GM21723 (cell line): ENCODE measurements around the gene DPP6.

ENCODE experiments used
- ATAC-seq: cut with Tn5 transposase; IDR thresholded peaks from one replicate; pipeline ENCODE4 v1.9.1; 2021; ENCODE audit warnings: mild to moderate bottlenecking, moderate library complexity; ENCODE audit not compliant: unreplicated experiment

DPP6 gene

DNA sequence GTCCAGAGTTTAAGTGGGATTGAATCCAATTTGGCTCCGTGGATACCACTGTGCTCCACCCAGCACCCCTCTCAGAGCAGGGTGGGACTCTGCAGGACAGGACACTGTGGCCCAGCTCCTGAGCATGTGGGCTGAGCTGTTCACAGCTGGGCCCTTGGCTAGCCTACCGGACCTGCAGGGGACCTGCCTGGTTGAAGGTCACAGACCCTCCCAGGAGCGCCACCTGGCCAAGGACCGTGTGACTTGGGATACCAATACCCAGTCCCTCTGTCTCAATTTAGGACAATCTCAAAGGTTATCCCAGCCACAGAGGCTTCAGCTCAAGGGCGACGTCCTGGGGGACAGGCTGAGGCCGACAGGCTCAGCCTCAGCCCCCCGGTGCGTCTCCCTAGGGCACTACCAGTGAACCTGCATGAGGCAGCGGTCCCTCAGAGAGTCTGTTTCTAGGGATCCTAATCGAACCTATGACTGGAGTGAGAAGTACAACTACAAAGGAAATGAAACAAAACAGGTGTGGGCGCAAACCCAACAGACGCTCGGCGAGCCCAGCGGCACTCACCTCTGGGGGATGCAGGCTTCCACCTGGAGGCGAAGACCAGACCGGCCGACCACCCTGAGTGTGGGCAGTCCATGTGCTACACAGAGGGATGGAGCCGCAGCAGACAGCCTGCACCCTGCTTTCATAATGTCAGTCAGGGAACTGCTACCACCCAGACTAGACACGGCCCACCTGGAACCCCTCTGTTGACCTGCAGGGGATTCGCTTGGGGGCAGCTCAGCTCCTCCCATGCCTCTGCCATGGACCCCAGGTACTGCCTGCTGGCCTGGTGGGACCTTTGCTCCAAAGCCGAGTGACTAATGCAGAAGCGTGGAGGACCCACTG, 847.0 kb downstream of the DPP6 start:
- ATAC-seq: no peak

DNA sequence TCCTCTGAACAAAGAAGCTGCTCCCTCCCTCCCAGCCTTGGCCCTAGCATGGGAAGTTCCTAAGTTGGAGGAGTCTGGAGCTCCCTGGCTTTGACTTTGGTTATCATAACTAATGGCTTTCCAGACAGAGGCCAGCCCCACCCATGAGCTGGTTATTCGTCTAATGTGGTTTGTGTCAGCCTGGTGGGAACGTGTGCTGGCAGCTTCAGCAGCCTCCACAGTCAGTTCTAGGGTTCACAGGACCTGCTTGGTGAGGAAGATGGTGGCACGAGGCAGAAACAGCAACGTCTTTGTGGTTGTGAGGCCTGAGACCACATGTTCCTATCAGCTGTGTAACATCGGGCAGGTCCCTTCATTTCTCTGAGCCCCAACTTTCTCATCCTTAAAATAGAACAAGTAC, 847.7 kb downstream of the DPP6 start:
- ATAC-seq: no peak

DNA sequence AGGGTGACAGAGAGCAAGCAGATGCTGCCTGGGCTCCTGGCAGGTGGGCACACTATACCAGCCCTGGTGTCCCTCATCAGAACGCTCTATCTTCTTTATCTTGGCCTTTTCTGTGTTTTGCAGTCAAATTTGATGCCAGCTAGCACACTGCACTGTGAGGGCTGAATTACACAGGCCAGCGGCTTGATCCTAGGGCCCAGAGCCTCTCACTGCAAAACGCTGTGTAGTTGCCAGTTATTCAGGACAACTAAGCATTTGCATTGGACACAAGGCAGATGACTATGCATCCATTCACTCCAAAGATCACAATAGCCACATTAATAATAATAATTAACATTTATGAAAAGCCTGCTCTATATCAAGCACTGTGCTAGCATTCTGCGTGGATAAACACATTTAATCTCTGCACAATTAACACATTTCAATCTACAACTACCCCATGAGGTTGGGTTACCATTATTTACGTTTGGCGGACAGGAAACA, 850.4 kb downstream of the DPP6 start:
- no peak for ATAC-seq

DNA sequence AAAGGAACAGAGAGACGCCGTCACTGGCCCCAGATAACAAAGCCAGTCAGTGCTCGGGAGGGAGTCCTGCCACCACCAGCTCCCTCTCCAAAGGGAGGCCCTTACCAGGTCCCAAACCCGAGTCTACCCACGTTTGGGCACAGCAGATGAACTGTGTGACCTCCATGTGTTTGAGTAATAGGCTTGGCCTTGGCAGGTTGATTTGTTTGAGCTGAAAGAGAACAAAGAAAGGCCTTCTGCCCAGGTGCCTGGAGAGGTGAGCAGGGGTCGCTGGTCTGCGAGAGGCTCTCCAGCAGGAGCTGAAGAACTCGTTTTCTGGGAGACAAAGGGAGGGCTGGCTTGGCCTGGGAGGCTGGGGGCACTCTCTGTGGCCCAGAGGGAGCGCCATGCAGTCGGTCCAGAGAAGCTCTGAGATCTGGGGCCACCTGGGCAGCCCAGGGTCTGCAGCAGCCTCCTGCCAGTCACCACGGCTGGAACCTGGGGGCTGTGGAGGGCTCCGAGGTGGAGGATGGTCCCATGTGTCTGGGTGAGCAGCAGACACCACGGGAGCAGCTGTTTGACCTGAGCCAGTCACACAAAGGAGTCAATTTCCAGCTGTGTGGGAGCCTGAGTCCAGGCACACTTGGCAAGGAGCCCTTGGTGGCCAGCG, 851.0 kb downstream of the DPP6 start:
- ATAC-seq: no peak

DNA sequence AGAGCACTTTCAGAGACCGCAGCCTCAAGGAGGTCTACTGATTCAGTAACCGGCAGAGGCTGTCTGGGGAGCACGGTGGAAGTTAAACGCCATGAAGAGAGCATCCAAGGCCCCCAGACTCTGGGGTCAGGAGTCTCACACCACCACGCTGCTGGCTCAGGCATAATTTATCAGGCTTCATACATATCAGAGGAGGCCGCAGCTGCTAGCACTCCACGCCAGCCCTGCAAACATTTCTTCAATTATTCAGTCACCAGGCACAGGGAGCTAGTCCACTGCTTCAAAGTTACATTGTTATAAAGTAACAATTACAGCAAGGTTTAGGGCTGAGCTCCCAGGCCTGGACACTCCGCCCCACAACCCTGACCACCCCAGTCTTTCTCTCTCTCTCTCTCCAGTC, 852.9 kb downstream of the DPP6 start:
- no peak for ATAC-seq

DNA sequence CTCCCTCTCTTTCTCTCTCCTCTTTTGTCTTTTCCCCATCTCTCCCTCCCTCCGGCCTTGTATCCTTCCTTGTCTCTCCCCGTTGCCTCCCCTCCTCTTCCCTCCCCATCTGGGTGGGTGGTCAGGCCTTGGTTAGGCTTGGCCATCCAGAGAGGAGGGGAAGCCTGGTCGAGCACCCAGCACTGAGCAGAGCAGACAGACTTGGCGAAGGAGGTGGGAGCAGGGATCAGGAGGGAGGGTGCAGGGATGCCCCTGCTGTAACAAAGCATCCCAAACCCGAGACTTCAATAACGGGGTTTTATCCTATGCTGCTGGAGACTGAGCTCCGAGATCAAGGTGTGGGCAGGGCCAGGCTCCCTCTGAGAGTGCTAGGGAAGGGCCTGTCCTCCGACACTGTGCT, 853.4 kb downstream of the DPP6 start:
- ATAC-seq: no peak

DNA sequence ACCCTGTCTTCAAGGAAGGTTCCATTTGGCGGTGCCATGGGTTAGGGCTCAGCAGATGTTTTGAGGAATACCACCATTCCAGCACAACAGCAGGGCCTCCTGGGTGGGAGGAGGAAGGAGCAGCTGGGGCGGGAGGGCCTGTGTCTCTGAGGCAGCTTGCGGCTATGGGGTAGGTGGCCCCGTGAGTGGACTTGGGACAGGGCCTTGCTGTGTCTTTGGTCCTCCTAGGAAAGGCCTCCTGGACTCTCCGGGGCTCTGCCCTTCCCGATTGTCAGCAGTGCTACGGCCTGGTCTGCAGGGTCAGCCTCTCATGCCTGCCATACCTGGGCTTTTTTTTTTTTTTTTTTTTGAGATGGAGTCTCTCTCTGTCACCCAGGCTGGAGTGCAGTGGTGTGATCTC, 854.0 kb downstream of the DPP6 start:
- ATAC-seq: no peak

DNA sequence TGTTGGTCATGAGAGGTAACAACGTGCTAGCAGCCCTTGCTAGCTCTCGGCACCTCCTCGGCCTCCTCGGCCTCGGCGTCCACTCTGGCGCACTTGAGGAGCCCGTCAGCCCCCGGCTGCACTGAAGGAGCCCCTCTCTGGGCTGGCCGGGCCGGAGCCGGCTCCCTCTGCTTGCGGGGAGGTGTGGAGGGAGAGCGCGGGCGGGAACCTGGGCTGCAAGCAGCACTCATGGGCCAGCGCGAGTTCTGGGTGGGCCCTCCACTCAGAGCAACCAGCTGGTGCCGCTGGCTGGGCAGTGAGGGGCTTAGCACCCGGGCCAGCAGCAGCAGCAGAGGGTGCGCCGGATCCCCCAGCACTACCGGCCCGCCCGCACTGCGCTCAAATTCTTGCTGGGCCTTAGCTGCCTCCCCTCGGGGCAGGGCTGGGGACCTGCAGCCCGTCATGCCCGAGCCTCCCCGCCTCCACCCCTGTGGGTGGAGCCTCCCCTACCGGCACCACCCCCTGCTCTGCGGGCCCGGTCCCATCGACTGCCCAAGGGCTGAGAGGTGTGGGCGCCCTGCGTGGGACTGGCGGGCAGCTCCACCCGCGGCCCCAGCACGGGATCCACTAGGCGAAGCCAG, 854.6 kb downstream of the DPP6 start:
- ATAC-seq: no peak

DNA sequence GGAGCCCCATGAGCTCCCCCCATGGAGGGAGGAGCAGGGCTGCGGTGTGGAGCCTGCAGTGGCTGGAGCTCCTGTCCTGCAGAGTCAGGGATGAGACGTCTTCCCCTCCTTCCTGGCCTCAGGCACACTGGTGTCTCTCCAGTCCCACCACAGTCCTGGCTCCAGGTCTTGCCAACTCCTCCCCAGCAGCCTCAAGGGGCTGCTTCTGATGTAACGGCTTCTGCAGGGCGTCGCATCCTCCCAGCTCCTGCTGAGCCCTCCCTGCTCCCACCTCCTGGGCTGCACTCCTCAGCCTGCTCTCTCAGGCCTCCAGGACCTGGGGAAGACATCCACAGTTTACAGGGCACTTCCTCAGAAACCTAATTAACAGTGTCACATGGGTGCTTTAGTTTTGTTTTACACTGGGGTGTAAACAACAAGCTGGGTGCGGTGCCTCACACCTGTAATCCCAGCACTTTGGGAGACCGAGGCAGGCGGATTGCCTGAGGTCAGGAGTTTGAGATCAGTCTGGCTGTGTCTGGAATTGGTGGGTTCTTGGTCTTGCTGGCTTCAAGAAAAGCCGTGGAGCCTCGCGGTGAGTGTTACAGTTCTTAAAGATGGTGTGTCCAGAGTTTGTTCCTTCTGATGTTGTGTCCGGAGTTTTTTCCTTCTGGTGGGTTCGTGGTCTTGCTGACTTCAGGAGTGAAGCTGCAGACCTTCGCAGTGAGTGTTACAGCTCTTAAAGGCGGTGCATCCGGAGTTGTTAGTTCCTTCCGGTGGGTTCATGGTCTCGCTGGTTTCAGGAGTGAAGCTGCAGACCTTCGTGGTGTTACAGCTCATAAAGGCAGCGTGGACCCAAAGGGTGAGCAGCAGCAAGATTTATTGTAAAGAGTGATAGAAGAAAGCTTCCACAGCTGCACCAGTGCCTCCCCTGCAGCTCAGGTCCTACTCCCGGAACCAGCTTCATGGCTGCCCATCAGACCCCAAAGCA, 855.7 kb downstream of the DPP6 start:
- ATAC-seq: no peak

DNA sequence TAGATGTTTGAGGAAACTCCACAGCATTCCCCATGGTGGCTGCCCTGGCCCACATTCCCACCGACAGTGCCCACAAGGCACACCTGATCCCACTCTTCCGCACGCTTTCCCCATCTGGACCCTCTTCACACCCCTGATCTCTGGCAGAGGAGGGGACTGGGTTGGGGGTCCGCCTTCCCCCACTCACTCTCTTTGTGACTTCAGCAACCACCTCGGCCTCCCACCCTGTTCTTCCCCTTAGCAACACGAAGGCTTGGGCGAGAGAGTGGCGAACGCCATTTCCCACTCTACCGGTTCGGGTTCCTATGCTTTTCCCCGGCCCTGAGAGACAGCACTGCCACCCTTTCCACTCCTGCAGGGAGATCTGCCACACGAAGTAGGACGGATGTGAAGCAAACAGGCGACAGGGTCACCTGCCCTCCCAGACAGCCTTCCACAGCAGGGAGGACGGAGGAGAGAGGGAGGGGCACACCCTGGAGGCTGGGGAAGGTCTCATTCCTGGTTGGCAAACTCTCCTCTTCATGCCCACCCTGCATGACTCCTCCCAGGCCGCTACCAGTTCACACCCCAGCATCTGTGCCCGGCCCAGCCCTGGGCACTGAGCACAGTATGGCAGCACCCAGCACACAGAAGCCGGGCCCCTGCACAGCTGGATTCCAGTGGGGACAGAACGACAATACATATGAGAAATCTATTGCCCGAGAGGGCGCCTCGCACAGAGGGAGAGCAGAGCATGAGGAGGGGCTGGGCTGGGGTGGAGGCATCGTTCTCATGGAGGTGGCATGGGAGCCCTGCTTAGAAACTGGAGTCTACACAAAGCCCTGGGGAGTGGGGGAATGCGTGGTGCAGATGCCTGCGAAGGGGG, 857.3 kb downstream of the DPP6 start:
- no peak for ATAC-seq

DNA sequence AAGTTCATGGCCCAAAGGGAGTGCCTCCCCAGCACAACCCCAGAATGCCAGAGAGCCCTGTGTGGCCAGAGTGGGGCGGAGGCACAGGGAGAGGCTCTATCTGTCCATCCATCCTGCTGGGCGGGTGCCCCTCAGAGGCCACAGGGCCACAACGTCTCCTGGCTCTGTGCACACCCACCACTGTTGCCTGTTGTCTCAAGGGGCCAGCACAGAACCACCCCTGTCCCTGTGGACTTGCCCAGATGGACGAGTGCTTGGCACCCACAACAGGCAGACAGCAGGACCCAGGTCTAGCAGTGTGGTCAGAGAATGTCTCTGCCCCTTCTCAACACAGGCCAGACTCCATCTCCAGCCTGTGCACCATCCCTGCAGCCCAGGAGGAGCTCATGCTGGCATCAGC, 857.9 kb downstream of the DPP6 start:
- no peak for ATAC-seq

DNA sequence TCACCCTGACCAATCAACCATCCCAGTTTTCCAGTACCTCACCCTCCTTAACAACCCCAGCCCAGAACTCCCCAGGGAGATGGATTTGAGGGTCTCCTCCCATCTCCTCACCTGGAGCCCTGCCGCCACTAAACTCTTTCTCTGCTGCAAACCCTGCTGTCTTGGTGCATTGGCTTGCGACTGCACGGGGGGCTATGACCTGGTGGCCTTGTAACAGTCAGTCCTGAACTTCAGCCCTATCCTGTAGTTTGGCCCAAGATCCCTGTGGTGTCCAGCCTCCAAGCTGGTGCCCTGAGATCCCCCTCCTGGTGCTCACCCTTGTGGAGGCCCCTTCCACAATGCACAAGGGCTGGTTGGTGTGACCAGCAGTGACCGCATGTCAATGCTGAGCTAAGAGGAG, 858.8 kb downstream of the DPP6 start:
- no peak for ATAC-seq

DNA sequence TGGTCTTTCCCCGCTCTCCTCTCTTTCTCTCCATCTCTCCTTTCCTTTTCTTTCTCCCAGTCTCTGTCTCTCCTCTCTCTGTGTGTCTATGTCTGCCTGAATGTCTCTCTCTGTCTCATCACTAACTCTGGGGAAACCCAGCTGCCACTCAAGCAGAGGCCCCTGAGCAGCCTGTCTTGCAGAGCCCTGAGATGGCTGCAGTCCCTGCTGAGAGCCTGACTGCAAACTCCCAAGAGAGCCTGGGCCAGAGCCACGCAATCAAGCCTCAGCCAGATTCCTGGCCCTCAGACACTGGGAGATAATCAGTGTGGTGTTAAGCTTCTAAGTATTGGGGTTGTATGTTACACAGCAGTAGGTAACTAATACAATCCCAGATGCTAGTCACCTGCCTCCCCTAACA, 859.2 kb downstream of the DPP6 start:
- no peak for ATAC-seq

DNA sequence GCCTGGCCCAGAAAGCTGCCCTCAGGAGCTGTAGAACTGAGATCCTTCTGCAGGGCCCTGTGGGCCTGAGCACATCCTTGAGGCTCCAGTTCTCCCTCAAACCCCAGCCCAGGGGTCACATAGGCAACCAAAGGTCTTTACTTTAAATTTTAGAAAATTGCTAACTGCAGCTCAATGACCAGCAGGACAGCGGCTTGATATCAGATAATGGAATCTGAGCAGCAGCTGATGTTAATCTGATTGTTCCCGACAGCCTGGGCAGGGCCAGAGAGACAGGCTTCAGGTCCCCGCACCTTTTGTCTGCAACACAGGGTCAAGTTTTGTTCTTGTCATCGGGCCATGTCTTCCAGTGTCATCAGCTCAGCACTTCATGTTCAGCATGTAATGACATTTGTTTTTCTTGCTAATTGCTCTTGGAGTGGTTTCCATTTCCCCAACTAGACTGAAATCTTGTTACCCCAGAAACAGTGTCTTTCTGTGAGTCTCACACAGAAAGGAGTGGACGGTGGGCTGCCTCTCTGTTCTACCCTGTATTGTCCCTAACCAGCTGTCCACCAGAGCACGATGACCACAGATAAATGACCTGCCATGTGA, 859.8 kb downstream of the DPP6 start:
- no peak for ATAC-seq

DNA sequence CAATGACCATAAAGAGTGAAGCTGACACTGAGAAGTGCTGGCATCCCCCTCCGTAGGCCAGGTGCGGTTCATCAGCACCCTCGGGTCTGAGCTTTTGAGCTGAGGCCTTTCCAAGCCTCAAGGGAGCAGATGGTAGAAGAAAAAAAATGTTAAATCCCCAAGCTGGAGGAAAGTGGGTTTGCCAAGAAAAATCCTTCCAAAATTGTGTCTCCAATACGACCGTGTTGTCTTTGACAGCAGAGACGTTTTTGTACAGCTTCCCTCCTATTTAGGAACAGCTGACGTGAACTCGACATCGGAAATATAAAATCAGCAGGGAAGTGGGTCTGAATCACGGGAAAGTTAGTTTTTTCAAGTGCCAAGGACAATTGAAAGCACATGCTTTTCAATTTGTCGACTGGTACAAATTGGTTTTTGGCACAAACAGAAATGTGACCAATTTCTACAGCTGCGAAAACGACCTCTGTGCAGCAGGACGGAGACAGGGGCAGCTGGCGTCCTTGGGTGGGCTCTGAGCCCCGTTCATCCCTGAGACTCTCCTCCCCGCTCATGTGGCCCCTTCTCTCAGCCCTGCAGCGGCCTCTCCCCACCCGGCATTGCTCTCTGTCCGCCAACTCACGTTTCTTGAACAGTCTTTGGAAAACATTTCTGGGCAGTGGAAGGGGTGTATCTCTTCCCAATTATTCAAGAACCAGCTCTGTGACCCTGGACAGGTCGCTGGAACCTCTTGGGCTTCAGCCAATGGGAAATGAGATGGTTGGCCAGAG, 860.9 kb downstream of the DPP6 start:
- ATAC-seq: no peak

DNA sequence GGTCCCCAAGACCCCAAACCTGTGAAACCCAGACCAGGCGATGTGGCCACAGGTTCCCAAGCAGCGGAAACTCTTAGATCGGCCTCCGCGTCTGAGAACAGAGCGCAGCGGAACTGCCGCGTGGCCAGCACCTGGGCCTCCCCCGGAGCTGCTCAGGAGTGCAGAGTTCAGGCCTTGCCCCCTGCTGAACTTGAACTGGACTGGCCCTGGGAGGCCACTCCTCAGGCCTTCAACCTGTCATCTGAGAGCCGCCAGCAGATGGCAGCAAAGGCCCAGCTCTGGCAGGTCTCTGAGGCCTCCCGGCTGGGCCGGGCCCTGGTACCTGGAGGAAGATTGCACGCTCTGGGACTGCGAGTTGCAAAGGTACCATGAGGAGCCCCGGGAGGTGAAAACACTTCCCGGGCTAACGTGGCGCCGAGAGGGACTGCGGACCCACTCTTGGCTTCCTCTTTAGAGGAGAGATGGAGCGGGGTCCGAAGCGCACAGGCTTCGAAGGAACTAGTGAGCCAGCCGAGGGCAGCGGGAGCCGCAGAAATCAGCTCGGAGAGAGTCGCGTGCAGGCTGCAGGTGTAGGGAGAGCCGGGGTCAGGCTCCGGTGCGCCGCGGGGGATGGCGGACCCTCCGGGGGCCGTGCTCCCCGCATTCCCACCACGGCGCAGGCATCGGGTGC, 861.6 kb downstream of the DPP6 start:
- ATAC-seq: peak; percentile 98

DNA sequence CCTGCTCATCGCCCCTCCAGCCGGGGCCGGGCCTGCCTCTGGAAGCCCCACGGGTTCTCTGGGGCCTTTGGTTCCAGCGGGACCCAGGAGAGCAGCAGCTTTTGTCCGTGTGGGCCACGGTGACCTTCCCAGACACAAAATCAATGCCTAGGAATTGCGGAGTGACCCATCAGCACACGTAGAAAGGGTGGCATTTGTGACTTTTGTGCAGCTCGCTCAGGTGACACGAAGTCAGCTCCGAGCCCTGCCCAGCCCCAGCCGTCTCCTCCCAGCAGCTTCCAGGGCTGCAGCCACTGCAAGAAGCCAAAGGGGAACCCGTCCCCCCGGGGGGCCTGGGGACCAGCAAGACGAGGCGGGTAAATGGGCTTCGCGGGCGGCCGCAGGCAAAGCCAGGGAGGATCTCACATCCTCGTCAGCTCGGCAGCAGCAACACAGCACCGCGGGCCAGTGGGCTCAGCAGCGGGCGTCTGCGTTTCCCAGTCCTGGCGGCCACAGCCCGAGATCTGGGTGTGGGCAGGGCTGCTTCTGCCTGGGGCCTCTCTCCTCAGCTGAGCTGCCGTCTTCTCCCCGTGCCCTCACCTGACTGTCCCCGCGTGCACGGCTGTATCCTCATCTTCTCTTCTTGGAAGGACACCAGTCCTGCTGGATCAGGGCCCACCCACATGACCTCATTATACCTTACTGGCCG, 862.3 kb downstream of the DPP6 start:
- ATAC-seq: no peak

DNA sequence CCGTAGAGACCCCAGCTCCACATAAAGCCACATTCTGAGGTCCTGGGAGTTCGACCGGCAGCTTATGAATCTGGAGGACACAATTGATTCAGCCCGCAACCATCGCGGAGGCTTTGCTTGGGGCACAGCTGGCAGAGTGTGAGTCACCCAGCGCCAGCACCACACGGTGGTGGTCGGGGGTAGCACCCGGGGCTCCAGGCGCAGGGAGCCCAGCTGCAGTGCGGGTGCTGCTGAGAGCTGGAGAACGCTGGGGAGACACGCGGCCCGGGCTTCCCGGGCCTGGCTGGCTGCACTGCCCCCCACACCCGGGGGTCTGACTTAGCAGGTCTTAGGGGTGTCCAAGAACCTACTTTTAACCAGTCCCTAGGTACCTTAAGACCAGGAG, 862.8 kb downstream of the DPP6 start:
- ATAC-seq: no peak
